GM19099 (cell line): ENCODE data around the gene FAM117A.

ENCODE experiments used
- POLR2A ChIP-seq: IDR thresholded peaks from 3 replicates; pipeline ENCODE4 v1.6.1; 2011; ENCODE audit warnings: low read depth; ENCODE audit not compliant: insufficient read length; ENCODE audit errors: extremely low read depth

Gene FAM117A

DNA sequence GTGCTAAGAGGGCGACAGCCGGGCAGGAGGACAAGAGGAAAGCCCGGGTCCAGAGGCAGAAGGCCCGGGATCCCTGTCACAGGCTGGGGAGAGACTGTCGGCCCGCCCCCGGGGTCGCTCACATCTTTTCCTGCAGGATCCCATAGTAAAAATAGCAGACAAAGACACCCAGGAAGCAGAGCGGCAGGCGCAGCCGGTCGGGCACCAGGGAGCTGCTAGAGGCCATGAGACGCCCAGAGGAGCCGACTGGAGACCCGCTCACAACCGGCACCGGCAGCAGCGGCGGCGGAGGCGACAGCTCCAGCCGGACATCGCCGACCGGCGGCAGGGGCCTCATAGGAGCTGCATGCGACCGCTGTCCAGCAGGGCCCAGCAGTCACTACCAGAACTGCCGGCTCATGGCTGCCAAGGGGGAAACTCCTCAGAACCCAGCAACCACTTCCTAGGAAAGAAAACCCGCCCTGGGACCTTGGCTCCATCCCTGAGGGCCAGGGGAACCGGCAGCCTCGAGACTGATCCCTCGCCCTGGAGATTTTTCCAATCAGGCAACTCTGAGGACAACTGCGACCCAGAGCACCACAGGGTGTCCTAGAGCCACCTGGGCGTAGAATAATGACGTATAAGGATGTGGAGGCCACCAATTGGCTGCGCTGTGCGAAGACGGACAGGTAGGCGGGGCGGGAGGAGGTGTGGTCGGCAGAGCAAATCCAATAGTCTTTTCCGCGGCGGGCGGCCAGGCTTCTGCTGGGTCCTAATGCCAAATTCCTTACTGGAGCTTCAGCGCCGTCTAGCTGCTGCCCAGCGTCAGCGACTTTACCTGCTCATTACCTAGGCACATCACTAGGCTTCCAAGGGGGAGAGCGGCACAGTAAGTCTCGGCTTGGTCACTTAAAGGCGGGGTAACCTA, 56.1 kb downstream of the FAM117A start, which contains the start of gene SLC35B1:
Gene SLC35B1, minus strand, starts transcription at position 357 of the 907 bp plus-strand sequence. Its CDS starts 131 bp downstream, at position 226.
- TF ChIP-seq POLR2A, result peak; percentile 90

DNA sequence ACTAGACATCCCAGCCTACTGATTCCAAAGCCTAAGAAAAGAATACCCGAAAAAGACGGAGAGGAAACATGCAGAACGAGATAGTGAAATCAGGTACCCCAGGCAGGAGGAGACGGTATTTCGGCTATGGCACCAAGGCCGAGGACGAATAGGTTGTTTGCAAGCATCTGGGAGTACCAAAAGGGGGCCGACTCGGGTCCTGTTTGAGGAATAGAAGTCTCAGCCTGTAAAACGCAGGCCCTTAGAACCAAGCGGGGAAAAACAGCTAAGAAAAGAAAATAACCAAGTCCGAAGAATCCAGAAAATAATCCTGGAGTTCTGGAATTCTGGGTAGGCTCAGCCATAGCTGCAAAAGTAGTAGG, 56.7 kb downstream of the FAM117A start:
- TF ChIP-seq POLR2A, result no peak

- TF ChIP-seq POLR2A, result no peak
Observed at GRCh38 chr17:49705254-49705653, 58.7 kb downstream of the FAM117A start.

- no peak for TF ChIP-seq POLR2A
Observed at GRCh38 chr17:49703557-49704277, 60.2 kb downstream of the FAM117A start.

DNA sequence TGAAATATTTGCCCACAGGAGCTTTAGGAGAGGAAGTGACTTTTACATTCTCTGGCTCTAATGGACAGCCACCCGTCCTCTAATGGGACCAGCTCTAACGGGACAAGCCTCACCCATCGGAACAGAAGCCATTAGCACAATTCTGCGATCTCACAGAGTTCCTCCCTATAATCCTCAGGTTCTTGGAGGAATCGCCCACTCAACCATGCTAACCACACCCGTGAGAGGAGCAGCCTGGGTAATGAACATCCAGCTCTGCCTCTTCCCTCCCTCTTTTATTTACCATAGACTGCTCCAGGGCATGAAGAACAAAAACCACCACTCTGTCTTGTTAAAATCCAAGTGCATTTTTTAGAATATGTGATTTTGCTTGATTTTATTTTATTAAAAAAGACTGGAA, 63.0 kb downstream of the FAM117A start:
- no peak for TF ChIP-seq POLR2A

- no peak for TF ChIP-seq POLR2A
Observed at GRCh38 chr17:49699966-49700575, 63.9 kb downstream of the FAM117A start.

DNA sequence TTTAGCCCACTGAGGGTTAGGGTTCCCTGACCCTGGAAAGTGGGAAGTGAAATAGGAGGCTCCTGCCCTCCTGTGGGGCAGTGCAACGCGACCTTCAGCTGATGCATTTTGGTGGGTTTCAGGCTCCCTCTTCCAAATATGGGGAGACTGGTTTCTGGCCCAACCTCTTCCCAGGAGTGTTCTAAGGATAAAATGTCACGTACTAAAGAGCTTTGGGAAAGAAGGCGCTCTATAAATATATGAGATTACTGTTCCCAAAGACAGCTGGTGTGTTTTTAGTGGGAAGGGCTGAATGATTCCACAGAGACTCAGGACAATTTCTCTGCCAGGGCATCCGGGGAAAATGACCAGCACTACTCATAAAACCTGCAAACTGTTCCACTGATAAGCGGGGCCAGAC, 65.9 kb downstream of the FAM117A start:
- TF ChIP-seq POLR2A, result no peak

DNA sequence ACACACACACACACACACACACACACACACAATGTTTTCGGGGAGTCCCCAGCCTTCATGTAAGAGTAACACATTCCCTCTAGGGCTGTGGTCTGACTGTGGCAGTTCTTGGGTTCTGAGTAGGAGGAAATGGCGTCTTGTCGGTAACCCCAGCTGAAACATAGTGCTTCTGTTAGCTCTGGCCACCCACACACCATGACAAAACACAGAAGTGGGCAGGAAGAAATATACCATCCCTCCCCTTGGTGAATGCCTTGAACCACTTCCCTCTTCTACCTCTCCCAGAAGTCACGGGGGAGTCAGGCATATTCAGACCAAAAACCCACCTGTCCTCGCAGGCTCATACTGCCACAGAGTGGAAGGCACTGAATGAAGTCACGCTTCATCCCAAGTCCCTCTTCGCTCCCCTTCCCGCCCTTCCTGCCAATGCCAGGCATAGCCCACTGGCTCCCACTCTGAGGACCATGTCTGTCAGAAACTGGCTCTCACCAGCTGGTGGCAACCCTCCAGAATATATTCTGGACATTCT, 67.6 kb downstream of the FAM117A start:
- no peak for TF ChIP-seq POLR2A

DNA sequence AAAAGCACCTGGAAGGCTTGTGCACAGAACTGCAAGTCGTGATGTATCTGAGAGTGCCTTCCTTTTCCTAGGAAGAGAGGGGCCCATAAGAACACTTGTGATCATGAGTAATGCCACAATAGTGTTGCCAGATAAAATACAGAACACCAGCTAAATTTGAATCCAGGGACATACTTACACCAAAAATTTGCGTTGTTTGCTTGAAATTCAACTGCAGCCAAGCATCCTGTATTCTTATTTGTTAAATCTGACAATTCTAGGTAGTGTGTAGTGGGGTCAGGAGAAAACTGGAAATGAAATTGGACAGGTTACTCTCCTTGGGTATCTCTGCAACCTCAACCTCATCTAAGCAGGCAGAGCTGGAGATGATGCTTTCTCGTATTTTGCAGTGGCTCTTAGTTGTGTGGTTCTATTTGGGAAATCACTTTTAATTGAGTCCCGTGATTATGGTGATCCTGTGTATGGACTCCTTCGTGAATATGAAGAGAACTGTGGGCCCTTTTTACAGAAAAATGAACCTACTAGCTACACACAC, 68.2 kb downstream of the FAM117A start:
- TF ChIP-seq POLR2A, result no peak

DNA sequence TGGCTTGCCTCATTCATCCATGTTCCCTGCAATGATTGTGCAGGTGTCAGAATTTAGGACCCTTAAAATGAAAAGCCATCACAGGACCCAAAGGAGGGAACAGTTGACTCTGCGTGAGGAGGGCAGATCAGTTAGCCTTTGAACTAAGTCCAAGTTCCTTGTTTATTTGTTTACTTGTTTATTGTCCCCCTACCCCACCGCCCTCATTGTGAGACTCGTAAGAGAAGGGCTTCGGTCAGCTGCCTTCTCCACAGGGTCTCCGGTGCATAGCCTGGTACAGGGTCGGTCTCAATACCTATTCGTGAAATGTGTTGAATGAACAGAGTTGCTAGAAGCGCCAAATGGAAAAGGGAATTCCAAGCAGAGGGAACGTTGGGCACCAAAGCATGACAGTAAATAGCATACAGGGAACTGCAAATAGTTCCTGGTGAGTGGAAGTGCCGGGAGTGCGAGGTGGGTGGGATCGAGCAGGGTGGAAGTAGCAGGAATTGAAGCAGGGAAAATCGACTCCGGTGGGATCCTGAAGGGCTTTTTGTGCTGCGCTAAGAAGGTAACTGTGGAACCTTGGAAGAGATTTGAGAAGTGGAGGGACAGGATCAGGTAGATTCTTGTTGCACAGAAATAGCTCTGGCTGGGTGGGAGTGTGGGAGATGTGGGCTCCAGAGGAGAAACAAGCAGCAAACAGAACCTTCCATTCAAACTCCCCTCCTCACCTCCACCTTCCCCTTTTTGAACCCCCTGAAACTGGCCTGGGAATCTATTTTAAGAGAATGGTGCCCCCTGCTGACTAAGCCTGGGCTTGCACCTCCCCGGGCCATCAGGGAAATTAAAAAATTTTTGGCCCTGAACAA, 68.9 kb downstream of the FAM117A start:
- TF ChIP-seq POLR2A, result no peak

GRCh38 chr17:49692751-49693150, 71.2 kb downstream of the FAM117A start:
- no peak for TF ChIP-seq POLR2A

- TF ChIP-seq POLR2A, result no peak
Observed at GRCh38 chr17:49691677-49692191, 72.2 kb downstream of the FAM117A start.

- TF ChIP-seq POLR2A, result no peak
Observed at GRCh38 chr17:49691086-49691676, 72.8 kb downstream of the FAM117A start.
